ENCODE measurements around the gene ARAF.
A peak's percentile ranks its signal among the peaks of the same experiment; 100 is the strongest.
"Not testable (repeated sequence)": the region's sequence is repeated elsewhere in the genome, so short reads cannot be mapped to it uniquely, and the experiment has no call there.

Gene ARAF

DNA sequence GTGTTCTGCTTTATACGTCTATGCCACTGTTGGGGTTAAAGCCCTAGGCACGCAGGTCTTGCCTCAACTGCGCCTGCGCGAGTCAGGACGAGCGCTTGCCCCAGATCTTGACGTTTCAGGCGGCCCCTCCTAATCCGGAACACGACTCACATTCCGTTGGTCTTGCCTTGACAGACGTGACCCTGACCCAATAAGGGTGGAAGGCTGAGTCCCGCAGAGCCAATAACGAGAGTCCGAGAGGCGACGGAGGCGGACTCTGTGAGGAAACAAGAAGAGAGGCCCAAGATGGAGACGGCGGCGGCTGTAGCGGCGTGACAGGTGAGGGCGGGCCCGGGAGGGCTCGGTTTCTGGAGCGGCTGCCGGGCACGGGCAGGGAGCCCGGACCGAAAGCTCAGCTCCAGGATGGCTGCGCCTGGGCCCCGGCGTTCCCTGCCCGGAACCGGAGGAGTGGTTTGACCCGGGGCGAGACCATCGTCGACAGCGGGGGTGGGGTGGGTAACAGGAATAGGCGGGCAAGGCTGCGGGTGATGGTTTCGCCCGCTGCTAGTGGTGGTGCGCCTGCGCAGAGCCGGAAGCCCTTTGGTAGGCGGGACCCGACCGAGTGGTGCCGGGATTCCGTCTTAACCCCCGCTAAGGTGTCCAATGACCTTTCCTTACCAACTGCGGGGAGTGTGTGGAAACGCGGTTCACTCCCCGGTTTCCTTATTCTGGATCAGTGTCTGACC lies at the start of gene ARAF:
Gene ARAF, plus strand, starts transcription at position 272 of the 725 bp plus-strand sequence. CDS start 1,763 bp downstream, outside the sequence.
- DNase-seq: peak; percentile 92 to 94

DNA sequence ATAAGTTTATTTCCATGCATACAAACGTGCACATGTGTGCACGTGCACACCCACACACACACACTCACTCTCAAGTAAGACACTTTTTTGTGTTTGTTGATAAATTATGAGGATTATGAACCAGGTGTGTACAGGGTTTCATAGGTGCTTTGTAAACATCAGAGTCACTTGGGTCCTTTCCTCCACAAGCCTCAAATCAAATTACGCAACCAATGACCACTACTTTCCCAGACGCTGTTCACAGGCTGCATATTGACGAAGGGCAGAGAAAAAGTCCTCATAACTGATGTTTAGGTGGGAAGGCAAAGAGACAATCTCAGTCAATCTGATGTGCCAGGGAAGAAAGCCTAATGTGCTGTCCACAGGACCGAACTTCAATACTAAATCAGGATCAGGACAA lies 48.6 kb upstream of the ARAF start:
- DNase-seq: not testable (repeated sequence)

DNA sequence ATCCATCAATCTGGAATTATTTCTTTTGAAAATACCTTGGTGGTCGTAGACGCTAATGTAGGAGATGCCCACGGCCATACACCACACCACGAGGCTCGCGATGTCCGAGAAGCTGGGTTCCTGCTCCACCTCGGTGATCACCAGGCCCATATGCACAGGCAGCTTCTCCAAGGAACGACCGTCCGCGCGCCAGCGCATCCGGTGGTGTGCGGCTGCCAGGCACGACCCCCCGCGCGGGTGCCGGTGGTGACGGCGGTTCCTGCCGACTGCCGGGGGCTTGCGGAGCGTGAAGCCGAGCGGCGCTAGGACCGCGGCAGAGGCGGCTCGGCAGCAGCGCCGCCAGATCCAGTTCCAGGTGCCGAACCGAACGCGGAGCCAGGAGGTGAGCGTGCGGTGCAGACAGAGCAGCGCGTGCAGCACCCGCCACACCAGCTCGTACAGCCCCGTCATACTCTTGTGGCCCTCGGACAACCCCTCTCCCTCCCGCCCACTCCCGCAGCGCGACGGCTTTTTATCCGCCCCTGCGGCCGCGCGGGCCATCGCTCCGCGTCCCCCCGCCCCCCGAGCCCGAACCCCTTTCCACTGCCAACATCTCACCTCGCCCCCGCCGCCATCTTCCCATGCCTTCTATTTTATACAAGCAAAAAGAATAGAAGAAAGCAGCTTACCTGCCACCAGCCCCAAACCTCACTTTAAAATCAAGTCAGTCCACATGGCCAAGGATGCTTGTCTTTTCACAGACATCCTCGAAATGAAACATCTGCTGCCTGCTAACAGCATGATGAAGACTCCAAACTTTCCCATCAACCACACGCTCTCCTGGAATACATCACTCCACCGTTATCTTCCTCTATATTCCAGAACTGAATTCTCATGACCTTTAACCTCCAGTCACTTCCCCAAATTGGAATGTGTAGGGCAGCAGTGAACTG lies 47.7 kb upstream of the ARAF start:
- peak in 1 of 2 donors; percentile 17 for DNase-seq

DNA sequence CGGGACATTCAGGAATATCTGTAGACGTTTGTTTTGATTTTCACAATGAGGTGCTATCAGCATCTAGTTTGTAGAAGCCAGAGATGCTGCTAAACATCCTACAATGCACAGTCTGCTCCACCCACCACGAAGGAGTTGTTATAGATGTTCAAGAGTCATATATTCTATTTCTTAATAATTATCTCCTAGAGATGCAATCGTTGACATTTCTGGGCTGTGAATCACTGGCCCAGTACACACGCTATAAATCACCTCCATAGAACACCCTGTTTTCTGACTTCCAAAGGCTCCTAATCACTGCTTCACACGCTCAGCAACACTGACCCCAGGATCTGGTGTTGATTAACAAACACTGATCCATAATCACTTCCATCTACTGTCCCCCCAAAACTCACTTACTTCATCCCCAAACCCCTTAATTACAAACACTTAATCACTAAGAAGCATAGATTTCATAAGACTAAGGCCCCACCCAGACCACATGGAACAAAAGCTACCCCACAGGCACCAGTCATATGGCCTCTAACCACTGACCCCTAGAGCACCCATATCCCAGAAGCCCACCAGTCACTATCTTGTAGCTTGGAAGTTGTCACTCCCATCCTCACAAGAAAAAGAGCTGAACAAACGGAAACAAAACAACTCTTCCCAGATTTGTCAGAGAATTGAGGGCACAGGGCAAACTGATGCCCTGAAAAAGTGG lies 46.3 kb upstream of the ARAF start:
- DNase-seq: no peak

DNA sequence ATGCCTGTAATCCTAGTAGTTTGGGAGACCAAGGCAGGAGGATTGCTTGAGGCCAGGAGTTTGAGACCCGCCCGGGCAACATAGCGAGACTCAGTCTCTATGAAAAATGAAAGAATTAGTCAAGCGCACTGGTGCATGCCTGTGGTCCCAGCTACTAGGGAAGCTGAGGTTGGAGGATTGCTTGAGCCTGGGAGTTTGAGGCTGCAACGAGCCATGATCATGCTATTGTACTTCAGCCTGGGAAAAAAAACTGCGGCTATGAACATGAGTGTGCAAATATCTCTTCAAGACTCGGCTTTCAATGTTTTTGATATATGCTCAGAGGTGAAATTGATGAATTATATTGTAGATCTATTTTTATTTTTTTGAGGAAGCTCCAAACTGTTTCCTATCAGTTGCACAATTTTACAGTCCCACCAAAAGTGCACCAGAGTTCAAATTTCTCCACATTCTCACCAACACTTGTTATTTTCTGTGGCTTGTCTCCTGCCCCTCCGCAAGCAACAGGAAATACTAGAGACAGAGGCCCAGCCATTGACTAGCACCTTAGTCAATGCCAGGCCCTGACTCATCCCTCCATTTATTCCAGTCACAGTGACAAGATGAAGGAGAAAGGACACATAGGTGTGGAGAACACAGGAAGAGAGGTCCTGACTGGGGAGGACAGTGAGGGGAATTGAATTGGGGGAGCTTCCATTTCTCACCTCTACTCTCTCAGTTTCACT lies 44.9 kb upstream of the ARAF start:
- no peak for DNase-seq

DNA sequence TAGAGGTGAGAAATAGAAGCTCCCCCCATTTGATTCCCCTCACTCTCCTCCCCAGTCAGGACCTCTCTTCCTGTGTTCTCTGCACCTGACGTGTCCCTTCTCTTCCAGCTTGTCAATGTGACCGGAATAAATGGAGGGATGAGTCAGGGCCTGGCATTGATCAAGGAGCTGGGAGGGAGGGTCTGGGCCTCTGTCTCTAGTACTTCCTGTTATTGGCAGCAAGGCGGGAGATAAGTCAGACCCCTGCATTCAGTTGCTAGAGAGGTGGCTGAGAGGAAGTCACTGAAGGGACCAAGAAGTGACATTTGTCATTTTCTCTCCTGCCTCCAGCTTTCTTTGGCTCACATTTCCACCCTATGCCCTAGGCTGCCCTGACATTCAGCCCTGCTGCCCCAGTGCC lies 42.9 kb upstream of the ARAF start:
- DNase-seq: no peak

DNA sequence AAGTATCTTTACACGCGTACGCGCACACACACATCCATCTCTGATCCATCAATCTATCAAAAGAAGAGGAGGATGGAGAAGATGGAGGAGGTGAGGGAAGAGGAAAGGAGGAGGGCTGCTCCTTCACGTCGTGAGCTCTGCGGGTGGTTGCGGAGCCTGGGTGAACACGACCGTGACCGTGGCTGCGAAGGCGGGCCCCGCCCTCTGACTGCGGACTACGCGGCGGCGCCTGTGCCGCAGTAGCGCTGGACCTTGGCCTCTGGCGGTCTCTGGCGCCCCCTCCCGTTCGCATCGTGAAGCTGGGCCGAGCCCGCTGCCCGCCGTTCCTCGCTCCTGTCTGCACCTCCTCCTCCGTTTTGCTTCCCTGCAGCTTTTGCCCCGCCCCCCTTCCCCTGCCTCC lies 37.7 kb upstream of the ARAF start:
- DNase-seq: peak; percentile 84 to 87

DNA sequence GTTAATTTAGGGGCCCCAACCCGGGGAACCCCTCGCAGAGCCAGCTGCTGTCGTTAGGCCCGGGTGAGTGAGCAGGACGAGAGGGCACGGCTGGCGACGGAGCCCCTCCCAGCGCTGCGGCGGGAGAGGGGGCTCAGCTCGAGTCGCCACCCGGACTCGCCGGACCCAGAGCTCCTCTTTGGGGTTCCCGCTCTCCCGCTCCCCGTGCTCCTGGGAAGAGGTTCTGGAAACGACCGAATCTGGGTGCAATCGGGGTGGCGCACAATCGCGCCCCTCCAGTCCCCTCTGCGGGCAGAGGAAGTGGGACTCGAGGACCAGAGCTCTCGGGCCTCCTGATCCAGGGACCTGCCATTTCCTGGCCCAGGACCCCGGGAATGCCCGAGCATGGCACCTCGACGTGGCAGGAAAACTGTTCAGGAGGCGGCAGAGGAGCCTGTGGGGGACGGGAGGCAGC lies 37.3 kb upstream of the ARAF start:
- peak in 1 of 2 donors; percentile 2 for DNase-seq

DNA sequence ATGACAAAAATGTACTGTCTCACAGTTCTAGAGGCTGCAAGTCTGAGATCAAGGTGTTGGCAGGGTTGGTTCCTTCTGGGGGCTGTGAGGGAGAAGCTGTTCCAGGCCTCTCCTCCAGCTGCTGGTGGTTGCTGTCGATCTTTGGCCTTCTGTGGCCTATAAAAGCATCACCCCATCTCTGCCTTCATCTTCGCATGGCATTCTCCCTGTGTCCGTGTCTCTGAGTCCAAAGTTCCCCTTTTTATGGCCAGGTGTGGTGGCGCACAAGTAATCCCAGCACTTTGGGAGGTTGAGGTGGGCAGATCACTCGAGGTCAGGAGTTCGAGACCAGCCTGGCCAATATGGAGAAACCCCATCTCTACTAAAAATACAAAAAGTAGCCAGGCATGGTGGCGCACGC lies 31.5 kb upstream of the ARAF start:
- DNase-seq: no peak

DNA sequence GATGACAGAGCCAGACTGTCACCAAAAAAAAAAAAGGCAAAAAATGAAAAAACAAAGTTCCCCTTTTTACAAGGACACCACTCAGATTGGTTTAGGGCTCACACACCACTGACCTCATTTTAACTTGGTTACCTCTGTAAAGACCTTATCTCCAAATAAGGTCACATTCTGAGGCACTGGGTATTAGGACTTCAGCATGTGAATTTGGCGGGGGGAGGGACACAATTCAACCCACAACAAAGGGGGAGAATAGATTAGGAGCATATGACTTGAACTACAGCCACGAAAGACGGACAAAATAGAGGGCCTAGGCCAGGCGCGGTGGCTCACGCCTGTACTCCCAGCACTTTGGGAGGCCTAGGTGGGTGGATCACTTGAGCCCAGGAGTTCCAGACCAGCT lies 31.0 kb upstream of the ARAF start:
- no peak for DNase-seq

DNA sequence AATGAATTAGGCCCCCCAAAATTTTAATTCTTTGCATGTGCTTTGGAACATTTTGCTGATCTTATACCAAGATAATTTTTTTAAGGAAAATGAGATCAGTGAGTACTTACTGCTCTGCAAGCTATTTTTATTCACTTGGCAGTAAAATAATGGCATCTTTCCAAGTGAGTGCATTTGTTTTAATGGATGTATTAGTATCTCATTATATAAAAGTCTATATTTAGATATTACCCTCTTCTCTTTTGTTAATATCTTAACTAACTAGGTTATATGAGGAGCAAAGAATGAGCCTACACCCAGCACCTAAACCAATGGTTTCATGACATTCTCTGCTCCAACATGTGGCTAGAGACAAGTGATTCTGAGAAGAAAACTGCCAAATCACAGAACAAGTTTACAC lies 21.1 kb upstream of the ARAF start:
- DNase-seq: no peak

DNA sequence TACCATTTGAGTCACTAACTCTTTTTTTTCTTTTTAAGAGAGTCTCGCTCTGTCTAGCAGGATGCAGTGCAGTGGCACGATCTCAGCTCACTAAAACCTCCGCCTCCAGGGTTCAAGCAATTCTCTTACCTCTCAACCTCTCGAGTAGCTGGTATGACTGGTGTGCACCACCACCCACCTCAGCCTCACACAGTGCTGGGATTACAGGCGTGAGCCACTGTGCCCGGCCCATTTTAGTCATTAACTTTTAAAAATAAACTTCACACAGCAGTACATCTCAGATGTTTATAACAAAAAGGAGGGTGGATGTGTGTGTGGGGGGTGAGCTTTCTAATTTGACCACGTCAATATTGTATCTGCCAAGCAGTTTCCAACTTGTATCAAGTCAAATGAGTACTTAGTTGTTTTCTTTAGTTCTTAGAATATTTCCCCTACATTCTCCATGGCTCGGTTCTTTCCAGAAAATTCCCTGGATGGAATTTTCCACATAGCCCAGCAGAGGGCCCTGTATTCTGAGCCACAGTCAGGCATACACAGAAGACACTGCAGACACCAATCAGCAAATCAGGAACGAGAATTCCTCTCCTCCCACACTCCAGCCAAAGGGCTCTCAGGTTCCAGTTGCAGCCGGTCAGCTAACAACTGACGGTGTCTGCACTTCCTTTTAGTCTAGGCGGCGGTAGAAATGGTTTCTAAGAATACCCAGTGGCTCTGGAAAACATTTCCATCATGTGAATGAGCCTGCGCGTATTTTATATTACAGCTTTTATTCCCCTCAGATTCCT lies 20.1 kb upstream of the ARAF start:
- DNase-seq: no peak

DNA sequence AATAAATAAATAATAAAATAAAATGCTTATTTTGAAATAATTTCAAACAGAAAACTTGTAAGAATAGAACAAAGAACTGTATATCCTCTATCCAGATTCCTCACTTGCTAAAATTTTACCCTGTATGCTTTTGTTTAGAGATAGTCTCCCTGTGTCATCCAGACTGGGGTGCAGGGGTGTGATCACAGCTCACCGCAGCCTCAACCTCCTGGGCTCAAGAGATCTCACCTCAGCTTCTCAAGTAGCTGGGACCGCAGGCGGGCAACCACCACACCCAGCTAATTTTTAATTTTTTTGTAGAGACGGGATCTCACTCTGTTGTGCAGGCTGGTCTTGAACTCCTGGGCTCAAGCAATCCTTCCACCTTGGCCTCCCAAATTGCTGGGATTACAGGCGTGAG lies 17.5 kb upstream of the ARAF start:
- DNase-seq: no peak

DNA sequence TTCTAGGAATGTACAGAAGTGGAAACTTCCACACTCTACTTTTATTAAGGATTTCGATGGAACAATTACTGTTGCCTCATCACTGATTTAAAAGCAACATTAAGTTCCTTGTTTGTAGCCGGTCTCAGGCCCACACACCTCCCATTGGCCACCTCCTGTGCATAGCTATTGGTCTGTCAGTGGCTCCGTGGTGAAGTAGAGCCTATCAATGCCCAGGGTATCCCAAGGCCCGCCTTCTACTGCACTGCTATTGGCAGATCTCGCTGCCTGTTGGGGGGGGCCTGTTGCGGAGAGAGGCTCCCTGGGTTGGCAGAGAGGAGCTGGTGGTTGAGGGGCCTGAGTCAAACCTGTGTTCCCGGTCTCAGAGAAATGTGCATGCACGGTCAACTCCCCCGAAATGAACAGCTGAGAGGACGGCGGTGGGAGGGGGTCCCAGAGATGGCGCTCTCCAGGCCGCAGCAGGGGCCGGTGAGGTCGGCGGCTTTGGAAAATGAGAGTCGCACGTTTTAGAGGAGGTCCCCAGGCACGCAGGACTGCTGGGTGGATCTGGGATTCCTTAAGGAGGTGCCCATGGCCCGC lies 4.9 kb upstream of the ARAF start:
- peak; percentile 78 to 80 for DNase-seq

DNA sequence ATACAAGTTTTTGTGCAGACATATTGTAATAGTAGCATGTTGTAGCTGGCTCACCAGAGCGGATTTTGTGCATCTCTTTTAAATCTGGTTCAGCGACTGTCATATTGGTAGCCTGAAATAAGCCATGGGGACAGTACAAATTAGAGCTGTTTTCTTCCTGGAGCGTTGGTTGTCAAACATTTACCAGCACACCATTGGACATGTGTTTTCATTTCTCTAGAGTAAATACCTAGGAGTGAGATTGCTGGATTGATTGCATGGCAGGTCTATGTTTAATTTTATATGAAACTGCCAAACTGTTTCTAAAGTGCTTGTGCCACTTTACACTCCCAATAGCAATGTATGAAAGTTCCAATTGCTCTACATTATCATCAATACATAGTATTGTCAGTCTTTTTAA lies 2.6 kb upstream of the ARAF start:
- DNase-seq: no peak

DNA sequence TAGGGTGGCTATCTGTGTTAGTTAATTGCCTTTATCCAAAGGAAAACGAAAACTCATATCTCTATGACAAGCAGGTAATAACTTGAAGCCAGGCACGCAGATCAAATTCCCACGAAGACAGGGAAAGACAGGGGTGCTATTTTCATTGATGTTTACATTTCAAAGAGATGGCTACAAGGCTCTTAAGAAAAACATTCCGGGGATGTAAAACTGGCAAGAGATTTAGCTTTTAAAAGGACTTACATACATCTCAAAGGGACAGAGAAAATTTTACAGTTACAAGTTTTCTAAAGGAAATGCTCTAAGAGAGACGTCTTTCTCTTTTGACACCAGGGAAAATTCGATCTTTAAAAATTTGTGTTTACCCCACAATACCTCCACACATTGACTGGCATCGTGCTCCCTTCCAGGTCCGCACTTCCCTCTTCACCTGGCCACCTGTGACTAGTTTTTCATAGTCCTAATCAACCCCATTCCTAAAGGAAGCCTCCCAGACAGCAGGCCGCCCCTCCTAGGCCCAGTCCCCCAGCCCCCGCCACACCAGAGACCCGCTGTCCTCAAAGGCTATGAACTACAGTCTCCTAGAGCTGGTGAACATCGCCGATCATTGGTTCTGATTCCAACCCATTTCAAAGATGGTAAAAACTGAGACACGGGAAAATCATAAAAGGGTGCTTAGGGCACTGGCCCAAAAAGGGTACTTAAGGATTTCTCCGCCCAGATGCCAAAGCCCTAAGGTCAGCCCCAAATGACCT lies 649 bp upstream of the ARAF start:
- DNase-seq: no peak

DNA sequence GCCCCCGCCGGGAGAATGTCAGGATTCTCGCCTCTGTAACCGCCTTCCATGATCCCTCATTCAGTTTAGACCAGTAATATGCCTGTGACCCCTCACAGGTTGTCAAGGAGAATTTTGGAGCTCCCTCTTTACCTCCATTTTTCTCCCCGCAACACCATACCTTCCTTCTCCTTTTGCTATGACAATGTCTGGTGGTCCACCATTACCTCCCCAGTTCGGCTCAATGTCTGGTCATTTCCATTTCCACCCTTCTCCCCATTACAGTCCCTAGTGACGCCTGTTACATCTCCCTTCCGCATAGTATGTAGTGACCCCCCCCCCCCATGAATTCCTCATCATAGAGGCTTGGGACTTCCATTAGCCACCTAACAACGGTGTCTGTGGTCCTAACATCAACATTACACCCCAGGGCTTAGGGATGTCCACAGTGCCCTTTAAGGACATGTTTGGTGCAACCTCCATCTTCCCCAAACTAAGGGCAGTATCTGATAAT lies 700 bp downstream of the ARAF start:
- no peak for DNase-seq

DNA sequence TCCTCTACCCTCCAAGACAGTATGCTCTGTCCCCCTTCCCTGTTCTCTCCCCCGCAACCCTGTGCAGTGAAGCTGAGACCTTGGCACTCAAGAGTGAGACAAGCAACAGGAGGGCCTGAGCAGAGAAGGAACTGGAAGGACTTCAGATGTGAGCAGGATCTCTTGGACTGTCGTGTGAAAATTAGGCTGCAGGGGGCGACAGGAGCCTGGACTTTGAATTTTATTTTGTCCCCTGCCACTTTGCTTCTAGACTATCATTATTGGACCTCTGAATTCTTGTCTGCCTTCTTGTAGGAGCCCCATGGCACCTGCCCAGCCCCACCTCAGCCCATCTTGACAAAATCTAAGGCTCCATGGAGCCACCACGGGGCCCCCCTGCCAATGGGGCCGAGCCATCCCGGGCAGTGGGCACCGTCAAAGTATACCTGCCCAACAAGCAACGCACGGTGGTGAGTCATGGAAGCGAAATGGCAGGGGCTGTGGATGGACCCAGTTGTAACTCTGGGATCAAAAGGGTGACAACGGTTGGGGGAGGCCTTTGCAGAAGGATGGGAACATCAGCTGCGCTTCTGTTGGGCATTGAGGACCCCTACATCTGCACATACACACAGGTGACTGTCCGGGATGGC lies 1.7 kb downstream of the ARAF start:
- peak in 1 of 2 donors; percentile 47 for DNase-seq

DNA sequence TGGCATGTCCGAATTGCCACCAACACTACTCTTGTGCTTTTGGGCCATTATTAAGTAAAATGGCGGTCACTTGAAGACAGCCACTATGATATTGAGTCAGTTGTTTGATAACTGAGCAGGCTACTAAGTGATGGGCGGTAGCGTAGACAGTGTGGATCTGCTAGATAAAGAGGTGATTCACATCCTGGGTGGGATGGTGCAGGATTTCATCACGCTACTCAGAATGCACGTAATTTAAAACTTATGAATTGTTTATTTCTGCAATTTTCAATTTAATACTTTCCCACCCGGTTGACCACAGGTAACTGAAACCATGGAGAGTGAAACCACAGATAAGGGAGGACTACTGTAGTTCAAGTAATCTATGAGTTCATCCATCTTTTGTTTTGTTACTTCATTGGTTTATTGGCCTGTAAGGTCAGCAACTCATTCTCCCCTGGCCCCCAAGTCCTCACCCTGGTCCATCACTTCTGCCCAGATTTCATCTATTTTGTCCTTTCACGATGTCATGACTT lies 2.9 kb downstream of the ARAF start:
- DNase-seq: no peak

All from stimulated activated CD4-positive, alpha-beta T cell treated with anti-CD3 and anti-CD28 coated beads, Interleukin-2, amount 100 ng/mL, for 24 hours (primary cell).